Effector CD4-positive, alpha-beta T cell (primary cell): ENCODE results near the gene EFEMP1.
"Not testable (repeated sequence)": the region's sequence is repeated elsewhere in the genome, so short reads cannot be mapped to it uniquely, and the experiment has no call there.

Source experiments
- DNase-seq: peaks from one replicate; pipeline ENCODE4 v3.0.0-alpha.2; 2020

EFEMP1 gene

GRCh38 chr2:55862673-55863390 is 60.8 kb downstream of the EFEMP1 start:
- no peak for DNase-seq

DNA sequence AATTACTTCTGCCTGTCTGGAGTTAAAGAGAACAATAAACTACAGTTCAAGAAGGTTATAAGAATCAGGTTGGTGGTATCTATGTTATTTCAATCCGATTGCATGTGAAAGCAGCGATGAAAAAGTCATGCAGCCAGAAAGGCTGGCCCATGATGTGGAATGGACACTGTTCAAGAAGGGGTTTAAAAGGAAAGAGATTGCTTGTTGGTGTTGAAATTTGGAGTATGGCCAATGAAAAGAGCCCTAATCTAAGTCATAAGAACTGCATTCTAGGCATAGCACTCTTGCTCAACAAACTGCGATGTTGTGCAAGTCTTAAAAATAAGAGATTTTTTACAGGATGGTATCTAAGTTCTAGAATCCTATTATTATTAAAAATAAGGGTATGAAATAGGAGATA is 61.3 kb downstream of the EFEMP1 start:
- no peak for DNase-seq

DNA sequence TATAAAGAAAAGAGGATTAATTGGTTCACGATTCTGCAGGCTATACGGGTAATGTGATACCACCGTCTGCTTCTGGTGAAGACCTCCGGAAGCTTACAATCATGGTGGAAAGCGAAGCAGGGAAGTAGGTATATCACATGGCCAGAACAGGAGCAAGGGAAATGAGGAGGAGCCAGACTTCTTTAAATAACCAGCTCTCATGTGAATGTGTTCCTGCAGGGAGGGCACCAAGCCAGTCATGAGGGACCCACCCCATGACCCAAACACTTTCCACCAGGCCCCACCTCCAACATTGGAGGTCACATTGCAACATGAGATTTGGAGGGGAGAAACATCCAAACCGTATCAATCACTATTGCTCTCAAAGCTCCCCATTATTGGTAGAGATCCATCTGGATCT is 61.8 kb downstream of the EFEMP1 start:
- DNase-seq = no peak

GRCh38 chr2:55860832-55861231 is 62.8 kb downstream of the EFEMP1 start:
- no peak for DNase-seq

DNA sequence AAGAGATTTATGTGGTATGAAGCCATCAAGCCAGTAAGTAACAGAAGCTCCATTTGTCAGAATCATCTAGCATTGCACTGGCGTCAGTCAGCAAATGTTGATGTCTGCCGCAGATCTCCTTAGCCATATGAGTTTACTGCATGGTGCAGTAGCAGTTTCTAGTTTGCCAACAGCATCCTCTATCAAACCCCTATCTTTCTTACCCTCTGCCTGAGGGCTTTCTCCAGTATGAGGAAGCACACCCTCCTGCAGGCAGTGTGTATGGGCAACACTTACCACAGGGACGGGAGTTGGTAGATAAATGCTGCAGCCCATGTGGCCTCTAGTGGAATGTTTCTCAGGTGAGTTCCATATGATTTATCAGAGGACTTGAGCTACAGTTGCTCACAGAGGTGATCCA is 63.7 kb downstream of the EFEMP1 start:
- no peak for DNase-seq

GRCh38 chr2:55857766-55858165 is 65.8 kb downstream of the EFEMP1 start:
- no peak for DNase-seq

GRCh38 chr2:55856936-55857335 is 66.6 kb downstream of the EFEMP1 start:
- no peak for DNase-seq

DNA sequence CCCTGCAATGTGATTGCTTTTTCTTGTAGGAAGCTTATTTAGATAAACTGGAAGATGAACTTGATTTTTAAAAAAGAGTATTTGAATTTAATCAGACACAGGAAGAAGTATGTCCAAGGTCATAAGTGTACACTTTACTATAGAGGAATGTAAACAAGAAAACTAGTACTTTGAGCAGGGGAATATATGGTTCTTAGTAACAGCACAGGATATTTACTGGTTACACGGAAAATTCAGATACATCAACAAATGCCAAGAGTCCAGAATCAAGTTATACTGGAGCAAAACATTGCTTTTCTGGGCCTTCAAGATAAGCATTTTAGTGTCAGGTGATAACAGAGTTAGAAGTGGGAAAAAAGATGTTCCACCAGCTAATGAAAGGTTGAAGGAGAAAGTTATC is 75.5 kb downstream of the EFEMP1 start:
- no peak for DNase-seq

GRCh38 chr2:55846426-55846825 is 77.2 kb downstream of the EFEMP1 start:
- no peak for DNase-seq

- DNase-seq = no peak
Measured at GRCh38 chr2:55844986-55845385, 78.6 kb downstream of the EFEMP1 start.

DNA sequence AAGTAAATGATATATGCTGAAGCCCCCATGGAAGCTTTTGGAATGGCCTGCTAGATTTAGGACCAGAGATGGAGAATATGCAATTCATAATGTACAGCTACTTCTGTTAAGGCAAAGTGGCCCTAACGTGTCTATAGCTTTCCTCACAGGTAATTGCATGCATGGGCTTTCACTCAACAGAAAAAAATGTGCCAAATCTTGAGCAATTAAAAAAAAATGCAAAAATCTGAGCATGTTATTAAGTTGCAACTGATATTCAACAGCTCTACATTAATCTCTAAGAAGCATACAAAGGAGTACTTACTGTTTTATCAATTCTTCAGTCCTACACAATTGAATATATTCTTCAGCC is 79.6 kb downstream of the EFEMP1 start:
- no peak for DNase-seq

- no peak for DNase-seq
Measured at GRCh38 chr2:55843096-55843993, 80.2 kb downstream of the EFEMP1 start.

DNA sequence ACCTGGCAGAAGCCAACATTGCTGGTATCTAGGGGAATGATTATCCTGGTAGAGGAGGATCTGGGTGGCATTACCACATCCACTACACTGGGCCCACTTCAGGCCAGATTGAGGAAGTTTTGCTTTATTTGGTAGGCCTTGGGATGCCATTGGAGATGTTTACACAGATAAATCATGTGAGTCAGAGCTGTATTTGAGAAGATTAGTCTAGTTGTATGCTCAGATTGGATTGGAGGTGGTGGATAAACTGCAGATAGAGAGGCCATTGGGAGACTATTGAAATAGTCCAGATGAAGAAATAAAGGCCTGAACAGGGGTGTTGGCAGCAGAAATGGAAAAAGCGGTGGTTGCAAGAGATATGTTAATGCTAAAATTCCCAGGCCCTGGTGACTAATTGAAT is 81.5 kb downstream of the EFEMP1 start:
- DNase-seq = no peak

- no peak for DNase-seq
Measured at GRCh38 chr2:55840460-55840859, 83.1 kb downstream of the EFEMP1 start.

GRCh38 chr2:55839182-55839819 is 84.3 kb downstream of the EFEMP1 start:
- DNase-seq = no peak

DNA sequence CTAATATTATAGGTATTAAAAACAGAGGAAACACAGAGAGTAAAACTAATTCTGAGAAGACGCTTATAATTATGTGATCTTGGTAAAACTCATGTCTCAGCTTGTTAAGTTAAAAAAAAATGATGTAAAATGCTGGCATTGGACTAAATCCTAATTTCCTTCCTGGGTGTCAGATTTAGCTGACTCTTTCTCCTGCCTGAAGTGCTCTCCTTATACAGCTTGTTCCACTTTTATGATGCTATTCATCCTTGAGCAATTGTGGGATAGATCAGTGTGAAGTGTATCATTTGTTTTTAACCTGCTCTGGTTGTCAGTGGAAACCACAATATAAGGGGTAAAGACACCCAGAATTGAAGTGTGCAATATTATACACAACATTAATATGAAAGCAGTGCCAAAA is 84.9 kb downstream of the EFEMP1 start:
- no peak for DNase-seq

DNA sequence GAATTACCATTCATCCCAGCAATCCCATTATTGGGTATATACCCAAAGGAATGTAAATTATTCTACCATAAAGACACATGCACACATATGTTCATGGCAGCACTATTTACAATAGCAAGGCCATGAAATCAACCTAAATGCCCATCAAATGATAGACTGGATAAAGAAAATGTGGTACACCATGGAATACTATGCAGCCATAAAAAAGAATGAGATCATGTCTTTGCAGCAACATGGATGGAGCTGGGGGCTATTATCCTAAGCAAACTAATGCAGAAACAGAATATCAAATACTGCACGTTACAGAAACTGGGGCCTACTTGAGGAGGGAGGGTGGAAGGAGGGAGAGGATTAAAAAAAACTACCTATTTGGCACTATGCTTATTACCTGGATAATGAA is 85.5 kb downstream of the EFEMP1 start:
- not testable (repeated sequence) for DNase-seq

DNA sequence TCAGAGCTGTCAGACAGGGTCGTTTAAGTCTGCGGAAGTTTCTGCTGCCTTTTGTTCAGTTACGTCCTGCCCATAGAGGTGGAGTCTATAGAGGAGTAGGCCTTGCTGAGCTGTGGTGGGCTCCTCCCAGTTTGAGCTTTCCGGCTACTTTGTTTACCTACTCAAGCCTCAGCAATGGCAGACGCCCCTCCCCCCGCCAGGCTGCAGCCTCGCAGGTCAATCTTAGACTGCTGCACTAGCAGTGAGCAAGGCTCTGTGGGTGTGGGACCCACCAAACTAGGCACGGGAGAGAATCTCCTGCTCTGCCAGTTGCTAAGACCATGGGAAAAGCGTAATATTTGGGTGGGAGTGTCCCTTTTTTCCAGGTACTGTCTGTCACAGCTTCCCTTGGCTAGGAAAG is 86.5 kb downstream of the EFEMP1 start:
- DNase-seq = no peak

GRCh38 chr2:55831671-55832410 is 91.7 kb downstream of the EFEMP1 start:
- DNase-seq = not testable (repeated sequence)

GRCh38 chr2:55827855-55828254 is 95.7 kb downstream of the EFEMP1 start:
- DNase-seq = no peak

GRCh38 chr2:55827428-55827827 is 96.2 kb downstream of the EFEMP1 start:
- DNase-seq = not testable (repeated sequence)

GRCh38 chr2:55826246-55826645 is 97.3 kb downstream of the EFEMP1 start:
- no peak for DNase-seq

GRCh38 chr2:55824551-55825096 is 99.0 kb downstream of the EFEMP1 start:
- no peak for DNase-seq
